Neuron (in vitro differentiated cells): ENCODE measurements around the gene WSB2.
A peak's percentile ranks its signal among the peaks of the same experiment; 100 is the strongest.
"Not testable (repeated sequence)": the region's sequence is repeated elsewhere in the genome, so short reads cannot be mapped to it uniquely, and the experiment has no call there.

Source experiments
- H2AFZ ChIP-seq: one replicate; pipeline ENCODE4 v1.6.1; 2013; ENCODE audit warnings: low read depth, mild to moderate bottlenecking, inconsistent platforms, low read length, moderate library complexity
- H3K27me3 ChIP-seq: one replicate; pipeline ENCODE4 v1.6.1; 2013; ENCODE audit warnings: low read length; ENCODE audit not compliant: insufficient read depth
- H3K36me3 ChIP-seq: one replicate; pipeline ENCODE4 v1.6.1; 2013; ENCODE audit warnings: low read length; ENCODE audit not compliant: insufficient read depth
- H3K4me1 ChIP-seq: one replicate; pipeline ENCODE4 v1.6.1; 2013; ENCODE audit warnings: low read length; ENCODE audit not compliant: insufficient read depth
- H3K4me3 ChIP-seq: 2 replicates; pipeline ENCODE4 v1.5.1; 2013; ENCODE audit warnings: mild to moderate bottlenecking, low read length, moderate library complexity
- H3K9me3 ChIP-seq: one replicate; pipeline ENCODE4 v1.6.1; 2013; ENCODE audit warnings: low read length

Gene WSB2

GRCh38 chr12:118017926-118018325 lies 43.1 kb downstream of the WSB2 start:
- peaks cover 34% of the 10 kb centered on the region for H3K36me3 ChIP-seq

GRCh38 chr12:118016424-118017264 lies 44.3 kb downstream of the WSB2 start, which contains the start of gene RFC5:
Gene RFC5, plus strand, starts transcription at chr12:118016703. Its CDS starts 125 bp downstream, at chr12:118016828.
- Histone ChIP-seq H2AFZ (peak within 1 kb of the TSS; percentile 84), H3K36me3 (peaks cover 23% of the 10 kb centered on the region), H3K4me1 (peaks cover 16% of the 10 kb centered on the region), H3K9me3 (peaks cover 2% of the 10 kb centered on the region), H3K27me3 (no peaks in the 10 kb centered on the region), H3K4me3 (peak within 1 kb of the TSS; percentile 85)

More at GRCh38 chr12:118017926-118018325, 43.1 kb downstream of the WSB2 start:
- H3K27me3 ChIP-seq = no peaks in the 10 kb centered on the region
- H2AFZ ChIP-seq = no peak overlapping the region
- H3K9me3 ChIP-seq = no peaks in the 10 kb centered on the region
- peaks cover 16% of the 10 kb centered on the region for H3K4me1 ChIP-seq
- H3K4me3 ChIP-seq = peak overlapping the region; percentile 85

- Histone ChIP-seq H3K36me3 (peaks cover 23% of the 10 kb centered on the region), H2AFZ (peak overlapping the region; percentile 80), H3K4me3 (peak overlapping the region; percentile 85), H3K27me3 (no peaks in the 10 kb centered on the region), H3K9me3 (peaks cover 2% of the 10 kb centered on the region), H3K4me1 (peaks cover 16% of the 10 kb centered on the region)
These were observed 45.0 kb downstream of the WSB2 start for GRCh38 chr12:118015944-118016343.

- Histone ChIP-seq H3K27me3 (no peaks in the 10 kb centered on the region), H3K9me3 (peaks cover 2% of the 10 kb centered on the region), H2AFZ (no peak overlapping the region), H3K4me1 (peaks cover 16% of the 10 kb centered on the region), H3K36me3 (peaks cover 16% of the 10 kb centered on the region), H3K4me3 (no peak overlapping the region)
These were observed 45.7 kb downstream of the WSB2 start for GRCh38 chr12:118015306-118015705.

GRCh38 chr12:118013283-118013682 lies 47.7 kb downstream of the WSB2 start:
- peaks cover 2% of the 10 kb centered on the region for H3K9me3 ChIP-seq
- H3K27me3 ChIP-seq = no peaks in the 10 kb centered on the region
- peaks cover 16% of the 10 kb centered on the region for H3K4me1 ChIP-seq
- H3K36me3 ChIP-seq = no peaks in the 10 kb centered on the region
- no peak overlapping the region for H3K4me3 ChIP-seq
- H2AFZ ChIP-seq = no peak overlapping the region

- Histone ChIP-seq H3K9me3 (peaks cover 2% of the 10 kb centered on the region), H3K4me1 (peaks cover 5% of the 10 kb centered on the region), H3K4me3 (no peak overlapping the region), H3K36me3 (no peaks in the 10 kb centered on the region), H3K27me3 (no peaks in the 10 kb centered on the region), H2AFZ (no peak overlapping the region)
These were observed 49.0 kb downstream of the WSB2 start for GRCh38 chr12:118011961-118012360.

GRCh38 chr12:118011377-118011776 lies 49.6 kb downstream of the WSB2 start:
- Histone ChIP-seq H3K9me3 (peaks cover 2% of the 10 kb centered on the region), H2AFZ (no peak overlapping the region), H3K4me3 (no peak overlapping the region), H3K36me3 (no peaks in the 10 kb centered on the region), H3K27me3 (no peaks in the 10 kb centered on the region), H3K4me1 (peaks cover 3% of the 10 kb centered on the region)

- peaks cover under 1% of the 10 kb centered on the region for H3K4me1 ChIP-seq
- H3K4me3 ChIP-seq = no peak overlapping the region
- no peaks in the 10 kb centered on the region for H3K36me3 ChIP-seq
- H3K9me3 ChIP-seq = peaks cover 2% of the 10 kb centered on the region
- no peak overlapping the region for H2AFZ ChIP-seq
- no peaks in the 10 kb centered on the region for H3K27me3 ChIP-seq
These were observed 50.1 kb downstream of the WSB2 start for GRCh38 chr12:118010903-118011302.

GRCh38 chr12:117999806-118000205 lies 61.2 kb downstream of the WSB2 start:
- H3K4me1 ChIP-seq, H3K27me3 ChIP-seq, H3K36me3 ChIP-seq, H3K4me3 ChIP-seq, H2AFZ ChIP-seq, H3K9me3 ChIP-seq: not testable (repeated sequence)

- Histone ChIP-seq H3K36me3 (no peaks in the 10 kb centered on the region), H3K9me3 (no peaks in the 10 kb centered on the region), H2AFZ (no peak overlapping the region), H3K27me3 (no peaks in the 10 kb centered on the region), H3K4me1 (no peaks in the 10 kb centered on the region), H3K4me3 (no peak overlapping the region)
These were observed 62.3 kb downstream of the WSB2 start for GRCh38 chr12:117998719-117999118.

- no peak overlapping the region for H3K4me3 ChIP-seq
- no peaks in the 10 kb centered on the region for H3K9me3 ChIP-seq
- no peaks in the 10 kb centered on the region for H3K4me1 ChIP-seq
- no peaks in the 10 kb centered on the region for H3K27me3 ChIP-seq
- H2AFZ ChIP-seq = no peak overlapping the region
- H3K36me3 ChIP-seq = no peaks in the 10 kb centered on the region
These were observed 66.2 kb downstream of the WSB2 start for GRCh38 chr12:117994551-117995438.

- no peaks in the 10 kb centered on the region for H3K9me3 ChIP-seq
- no peak overlapping the region for H2AFZ ChIP-seq
- H3K27me3 ChIP-seq = no peaks in the 10 kb centered on the region
- H3K36me3 ChIP-seq = no peaks in the 10 kb centered on the region
- no peaks in the 10 kb centered on the region for H3K4me1 ChIP-seq
- H3K4me3 ChIP-seq = no peak overlapping the region
These were observed 74.1 kb downstream of the WSB2 start for GRCh38 chr12:117986705-117987469.
